NCI-H1092 (cell line): Measurements from ENCODE around the gene TBC1D22A.

Experiments used
- DNase-seq: peaks from one replicate; lab custom pipeline; 2025; lab: John Stamatoyannopoulos, UW

The TBC1D22A gene

DNA sequence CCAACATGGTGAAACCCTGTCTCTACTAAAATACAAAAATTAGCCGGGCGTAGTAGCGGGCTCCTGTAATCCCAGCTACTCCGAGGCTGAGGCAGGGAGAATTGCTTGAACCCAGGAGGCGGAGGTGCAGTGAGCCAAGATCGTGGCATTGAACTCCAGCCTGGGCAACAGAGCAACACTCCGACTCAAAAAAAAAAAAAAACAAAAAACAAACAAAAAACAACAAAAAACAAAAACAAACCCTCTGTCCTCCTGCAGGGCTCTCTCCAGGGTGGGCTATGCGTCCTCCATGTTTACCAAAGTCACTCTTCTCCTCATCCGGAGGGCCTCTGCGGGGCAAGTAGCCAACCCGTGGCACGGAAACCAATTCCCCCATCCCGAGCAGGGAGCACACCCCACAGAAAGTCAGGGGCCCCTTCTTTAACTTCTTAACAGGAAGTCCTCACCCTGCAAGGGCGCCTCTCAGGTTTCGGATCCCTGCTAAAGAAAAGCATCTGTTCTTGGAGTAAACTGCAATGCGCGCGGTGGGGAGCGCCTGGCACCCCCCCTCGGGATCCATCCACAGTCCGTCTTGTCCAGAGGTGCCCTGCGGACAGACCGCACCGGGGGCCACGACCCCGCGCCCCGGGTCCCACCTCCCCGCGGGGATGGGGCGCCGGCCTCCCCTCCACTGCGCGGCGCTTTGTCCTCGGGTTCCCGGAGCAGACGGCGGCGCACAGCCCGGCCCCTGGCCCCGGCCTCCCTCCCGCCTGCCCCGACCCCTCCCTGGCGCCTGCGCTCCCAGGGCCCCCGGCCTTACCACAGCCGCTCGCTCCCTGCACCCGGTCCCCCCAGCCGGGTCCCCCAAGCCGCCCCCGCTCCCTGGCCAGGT, 25.1 kb upstream of the TBC1D22A start:
- no peak for DNase-seq

DNA sequence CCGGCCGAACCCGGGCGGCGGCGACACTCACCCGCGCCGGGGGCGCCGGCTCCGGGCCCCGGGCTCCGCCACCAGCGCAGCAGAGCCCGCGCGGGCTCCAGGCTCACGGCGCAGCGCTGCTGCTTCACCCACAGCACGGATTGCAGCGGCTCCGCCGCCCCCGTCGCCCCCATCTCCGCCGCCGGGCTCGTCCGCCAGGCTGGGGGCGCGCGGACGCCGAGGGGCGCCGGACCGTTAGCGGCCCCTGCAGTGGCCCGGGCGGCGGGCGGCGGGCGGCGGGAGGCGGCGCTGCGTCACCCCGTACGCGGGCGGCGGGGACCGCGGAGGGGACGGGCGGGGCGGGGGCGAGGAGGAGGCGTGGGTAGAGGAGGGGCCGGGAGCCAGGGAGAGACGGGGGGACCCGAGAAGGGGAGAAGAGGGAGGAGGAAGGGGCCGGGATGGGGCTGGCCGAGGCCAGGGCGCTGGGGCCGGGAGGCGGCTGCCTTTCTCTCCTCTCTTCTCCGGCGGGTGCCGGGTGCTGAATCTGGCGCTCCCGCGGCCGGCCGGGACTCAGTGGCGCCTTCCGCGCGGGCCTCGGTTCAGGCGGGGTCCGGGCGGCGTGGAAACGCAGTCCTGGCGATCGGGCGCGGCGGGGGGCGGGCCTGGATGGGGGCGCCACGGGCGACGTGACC, 24.3 kb upstream of the TBC1D22A start, which contains the start of gene CERK:
Gene CERK (minus strand): TSS at position 277 of the 671 bp plus-strand sequence. CDS start 104 bp downstream, at position 173.
- no peak for DNase-seq

DNA sequence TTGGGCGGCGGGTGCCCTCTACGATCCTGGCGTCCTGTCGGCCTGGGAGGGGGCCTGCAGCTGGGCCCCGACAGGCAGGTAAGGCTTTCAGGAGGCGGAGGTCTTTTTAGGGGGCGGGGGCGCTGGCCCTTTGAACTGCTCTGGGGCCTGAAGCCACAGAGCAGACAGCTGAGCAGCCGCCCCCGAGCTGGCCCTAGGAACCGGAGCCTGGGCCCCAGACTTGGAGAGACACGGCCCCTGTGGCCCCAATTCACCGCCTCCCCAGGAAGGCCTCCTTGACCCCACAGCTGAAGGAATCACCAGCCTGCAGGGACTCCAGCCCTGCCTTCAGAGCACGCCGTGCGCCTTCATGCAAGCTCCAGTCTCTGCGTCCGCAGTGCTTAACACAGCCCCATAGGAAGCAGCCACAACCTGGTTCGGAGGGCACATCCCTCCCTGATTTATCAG, 23.8 kb upstream of the TBC1D22A start:
- no peak for DNase-seq

DNA sequence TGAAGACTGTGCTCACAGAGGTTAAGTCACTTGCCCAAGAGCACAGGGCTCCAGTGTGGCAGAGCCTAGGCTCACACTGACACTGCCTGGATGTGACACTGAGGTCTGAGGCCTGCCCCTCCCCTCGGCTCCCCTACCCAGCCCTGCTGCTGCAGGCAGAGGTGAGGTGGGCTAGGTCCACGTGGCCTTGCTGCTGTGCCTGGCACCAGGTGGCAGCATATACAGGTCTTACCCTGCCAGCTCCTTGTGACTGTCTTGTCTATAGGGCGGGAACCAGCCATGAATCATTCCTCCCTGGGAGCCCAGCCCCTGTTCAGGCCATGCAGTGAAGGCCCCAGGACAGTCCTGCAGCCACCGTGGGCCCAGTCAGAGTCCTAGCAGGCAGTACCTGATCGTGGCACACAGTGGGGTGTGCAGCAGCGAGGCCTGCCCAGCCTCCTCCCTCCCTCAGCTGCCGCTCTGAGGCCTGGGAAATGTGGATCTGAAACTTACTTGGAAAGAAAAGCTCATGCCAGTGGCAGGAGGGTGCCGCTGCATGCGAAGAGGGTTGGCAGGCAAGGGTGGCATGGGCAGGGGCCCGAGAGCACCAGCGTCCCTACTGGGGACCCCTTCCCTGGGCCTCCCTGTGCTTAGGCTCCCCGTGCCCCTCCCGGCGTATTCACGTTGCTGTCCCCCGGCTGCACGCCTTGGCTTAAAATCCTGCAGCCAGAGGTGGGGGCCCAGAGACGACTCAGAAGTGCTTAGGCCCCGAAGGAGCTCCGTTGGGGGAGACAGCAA, 23.2 kb upstream of the TBC1D22A start:
- no peak for DNase-seq

DNA sequence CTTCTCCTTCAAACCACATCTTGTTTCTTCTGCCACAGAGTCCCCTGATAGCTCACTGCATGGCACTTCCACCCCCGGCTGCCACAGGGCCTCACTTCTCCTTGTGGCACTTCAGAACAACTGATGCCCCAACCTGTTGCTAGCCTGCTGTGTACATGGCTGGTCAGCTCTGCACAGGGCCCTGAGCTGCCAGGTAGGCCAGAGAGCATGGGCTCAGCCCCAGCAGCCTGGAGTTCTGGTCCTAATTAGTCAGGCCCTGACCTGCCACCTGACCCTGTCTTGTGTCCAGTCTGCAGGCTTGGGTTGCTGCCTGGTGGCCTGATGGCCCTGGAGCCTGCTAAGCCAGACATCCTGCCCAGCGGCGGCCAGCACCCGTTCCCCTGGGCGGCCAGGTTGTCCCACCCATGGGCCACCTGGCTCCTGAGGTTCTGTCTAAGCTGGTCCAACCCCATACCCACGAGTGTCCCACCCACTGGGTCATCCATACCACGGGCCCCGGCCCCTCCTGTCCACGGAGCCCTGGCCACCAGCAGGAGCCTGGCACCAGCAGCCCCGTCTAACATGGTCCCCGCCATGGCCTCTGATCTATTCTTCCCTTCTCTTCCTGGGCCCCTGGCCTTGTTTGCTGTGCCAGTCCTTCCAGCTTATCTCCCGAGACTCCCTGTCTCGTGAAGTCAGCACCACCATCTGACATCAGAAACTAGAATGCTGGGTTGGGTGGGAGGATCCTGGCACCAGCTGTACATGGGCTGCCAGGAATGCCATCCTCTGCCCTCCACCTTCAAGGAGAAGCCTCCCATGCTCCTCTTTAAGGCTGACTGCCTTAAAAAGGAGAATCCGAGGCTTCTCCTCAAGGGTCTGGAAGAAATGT, 21.3 kb upstream of the TBC1D22A start:
- DNase-seq: no peak

DNA sequence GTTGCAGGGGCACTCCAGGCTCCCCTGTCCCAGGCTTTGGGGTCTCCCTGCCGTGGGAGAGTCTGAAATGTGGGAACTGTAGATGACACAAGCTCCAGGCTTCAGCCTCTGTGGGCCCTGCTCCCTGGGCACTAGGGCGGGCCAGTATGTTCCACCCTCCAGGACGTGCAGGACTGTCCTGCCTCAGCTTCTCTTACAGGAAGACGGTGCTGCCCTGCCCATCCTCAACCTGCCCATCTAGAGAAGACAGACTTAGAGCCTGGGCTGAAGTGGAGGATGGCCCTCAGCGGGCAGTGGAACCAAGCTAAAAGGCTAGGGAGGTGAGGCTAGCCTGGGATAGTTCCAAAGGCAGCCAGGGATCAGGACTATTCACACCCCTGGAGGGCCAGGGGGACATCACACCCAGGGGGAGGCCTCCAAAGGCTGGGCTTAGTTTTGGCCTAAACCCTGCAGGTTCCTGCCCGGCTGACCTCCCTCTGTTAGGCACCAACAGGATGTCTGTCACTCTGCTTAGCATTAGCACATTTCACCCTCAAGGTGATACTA, 20.4 kb upstream of the TBC1D22A start:
- DNase-seq: no peak

DNA sequence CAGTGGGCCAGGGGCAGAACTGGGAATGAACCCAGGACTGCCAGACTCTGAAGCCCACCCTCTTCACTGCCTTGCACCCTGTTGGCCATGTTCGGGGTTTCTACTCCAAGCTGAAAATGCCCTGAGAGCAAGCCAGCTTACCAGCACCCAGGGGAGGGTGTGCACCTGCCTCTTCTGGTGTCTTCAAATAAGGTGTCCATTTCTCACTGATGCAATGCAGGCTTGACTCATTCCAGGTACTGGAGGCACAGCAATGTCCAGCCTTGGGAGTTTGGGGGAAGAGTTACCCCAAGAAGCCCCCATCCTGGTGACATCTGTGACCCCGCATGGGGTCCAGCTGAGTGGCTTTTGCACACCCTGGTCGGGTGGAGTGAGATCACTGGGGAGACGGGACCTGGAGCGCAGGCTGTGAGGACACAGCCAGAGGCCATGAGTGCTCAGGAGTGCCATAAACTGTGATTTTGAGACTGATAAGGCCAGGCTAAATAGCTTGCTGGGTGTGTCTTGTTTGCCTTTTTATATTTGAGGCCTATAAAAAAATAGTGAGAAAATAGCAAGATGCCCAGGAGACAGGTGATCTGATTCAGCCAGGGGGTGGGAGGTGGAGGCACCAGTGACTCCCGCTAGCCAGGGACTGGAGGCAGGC, 19.8 kb upstream of the TBC1D22A start:
- DNase-seq: no peak

DNA sequence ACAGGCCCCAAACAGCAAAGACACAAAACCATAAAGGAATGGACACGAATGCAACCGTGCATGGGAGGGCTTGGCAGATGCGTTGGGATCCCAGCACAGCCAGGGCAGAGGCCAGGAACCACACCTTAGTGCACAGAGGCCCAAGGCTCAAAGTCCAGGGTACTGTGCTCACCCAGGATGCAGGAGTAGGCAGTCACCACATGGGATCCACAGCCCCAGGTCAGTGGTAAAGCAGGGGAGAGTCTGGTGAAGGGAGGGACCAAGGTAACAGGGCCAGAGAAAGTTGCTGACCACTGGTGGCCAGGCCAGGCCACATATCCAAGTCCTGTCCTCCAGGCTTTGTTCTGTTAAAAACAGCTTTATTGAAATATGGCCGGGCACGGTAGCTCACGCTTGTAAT, 17.9 kb upstream of the TBC1D22A start:
- DNase-seq: no peak

DNA sequence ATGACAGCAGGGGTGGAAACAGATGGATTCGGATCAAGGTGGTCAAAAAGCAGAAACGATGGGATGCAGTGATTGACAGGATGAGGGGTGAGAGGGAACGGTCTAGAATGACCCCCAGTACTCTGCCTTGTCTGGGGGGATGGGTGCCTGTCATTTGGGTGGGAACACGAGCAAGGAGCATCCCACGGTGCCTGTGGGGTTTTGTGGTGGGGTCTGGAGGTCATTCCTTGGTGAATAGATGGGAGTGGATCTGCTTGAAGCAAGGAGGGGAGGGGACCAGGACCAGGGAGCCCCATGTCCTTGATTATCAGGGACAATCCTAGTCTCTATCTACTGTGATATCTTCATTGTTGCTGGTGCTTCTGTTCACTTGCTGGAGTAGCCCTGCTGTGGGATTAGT, 16.3 kb upstream of the TBC1D22A start:
- DNase-seq: no peak

DNA sequence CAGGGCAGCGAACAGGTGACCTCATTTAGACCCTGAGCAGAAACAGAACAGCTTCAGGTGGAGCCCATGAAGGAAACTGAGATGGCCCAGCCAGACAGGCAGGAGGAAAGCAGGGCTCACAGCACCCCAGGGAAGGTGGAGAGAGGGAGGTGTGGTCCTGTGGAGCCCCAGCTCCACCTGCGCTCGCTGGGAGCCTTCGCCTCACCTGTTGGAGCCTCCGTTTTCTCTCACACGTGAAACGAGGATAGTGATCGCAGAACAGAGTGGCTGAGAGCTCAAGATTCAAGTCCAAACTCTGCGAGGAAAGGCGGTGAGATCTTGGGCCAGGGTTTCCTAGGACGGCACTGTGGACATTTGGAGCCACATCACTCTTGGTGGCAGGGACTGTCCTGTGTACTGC, 15.8 kb upstream of the TBC1D22A start:
- DNase-seq: no peak

DNA sequence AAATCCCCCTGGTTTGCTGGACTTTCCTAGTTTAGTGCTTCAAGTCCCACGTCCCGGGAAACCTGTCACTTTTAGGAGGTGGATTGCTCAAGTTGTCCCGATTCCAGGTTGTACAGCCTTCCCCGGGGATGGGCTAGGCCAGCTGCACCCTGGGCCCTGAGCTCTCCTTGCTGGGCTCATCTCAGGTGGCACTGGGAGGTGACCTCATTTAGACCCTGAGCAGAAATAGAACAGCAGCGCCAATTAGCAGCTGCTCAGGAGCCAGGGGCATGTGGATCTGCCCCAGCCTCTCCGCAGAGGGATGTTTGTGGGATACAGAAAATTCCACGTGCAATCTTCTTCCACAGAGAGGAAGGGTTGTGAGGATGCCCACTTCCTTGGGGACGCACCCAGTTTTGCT, 14.8 kb upstream of the TBC1D22A start:
- no peak for DNase-seq

DNA sequence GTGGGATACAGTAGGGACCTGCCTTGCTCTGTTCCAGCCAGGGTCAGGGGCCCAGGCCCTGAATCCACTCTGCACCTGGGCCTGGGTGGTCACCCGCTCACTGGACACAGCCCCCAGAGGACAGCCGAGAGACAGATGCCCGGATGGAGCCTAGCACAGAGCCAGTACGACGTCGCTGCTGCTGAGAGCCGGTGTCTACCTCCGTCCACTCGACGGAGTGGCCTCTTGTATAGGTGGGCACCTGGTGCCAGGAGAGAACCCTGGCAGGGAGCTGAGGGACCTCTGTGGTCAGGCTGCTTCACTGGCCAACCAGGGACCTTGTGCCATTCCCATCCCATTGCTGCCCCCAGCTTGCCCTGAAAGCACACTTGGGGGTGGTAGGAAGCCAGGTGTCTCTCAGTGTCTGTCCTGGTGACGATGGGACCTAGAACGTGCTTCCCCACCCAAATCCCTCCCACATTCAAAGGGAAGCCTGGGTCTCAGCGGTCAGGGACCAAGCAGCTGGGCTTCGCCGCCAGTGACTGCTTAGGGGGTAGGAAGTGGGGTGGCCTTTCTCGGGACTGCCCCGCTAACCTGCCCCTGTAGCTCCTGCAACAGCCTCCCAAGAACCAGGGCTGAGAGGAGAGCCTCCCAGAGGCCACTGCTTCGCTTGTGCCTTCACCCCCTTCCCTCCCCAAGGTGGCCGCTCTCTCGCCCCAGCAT, 14.1 kb upstream of the TBC1D22A start:
- no peak for DNase-seq

DNA sequence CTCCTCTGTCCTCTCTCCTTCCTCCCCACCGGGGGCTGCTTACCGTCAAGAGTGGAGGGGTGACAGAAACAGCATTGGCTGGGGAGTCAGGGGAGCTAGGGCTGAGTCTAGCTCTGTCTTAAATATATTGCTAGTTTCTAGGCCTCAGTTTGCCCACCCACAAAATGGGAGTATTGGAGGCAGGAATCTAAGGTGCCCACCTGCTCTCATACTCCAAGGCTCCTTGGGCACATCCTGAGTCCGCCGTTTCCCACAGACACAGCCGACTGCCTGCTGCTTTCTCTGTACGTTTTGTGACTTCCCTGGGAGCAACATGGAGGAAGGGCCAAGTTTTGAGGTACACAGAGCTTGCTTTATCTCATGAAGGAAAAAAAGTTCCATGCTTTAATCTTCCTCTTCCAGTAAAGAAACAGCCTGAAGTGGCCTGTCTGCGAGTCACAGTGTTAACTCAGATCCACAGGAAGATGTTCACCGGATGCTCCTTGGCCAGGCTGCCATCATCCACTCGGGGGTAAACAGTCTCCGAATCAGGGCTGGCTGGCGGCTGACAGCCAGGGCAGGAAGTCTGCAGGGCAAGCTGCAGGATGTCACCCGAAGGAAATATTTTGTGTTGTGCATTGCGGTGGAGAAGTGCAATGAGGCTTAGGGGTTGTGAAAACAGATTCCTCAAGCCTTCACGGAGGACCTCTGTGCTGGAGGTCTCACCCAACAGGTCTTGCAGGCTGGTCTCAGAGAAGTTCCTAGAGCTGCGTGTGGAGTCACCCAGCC, 13.4 kb upstream of the TBC1D22A start:
- no peak for DNase-seq

DNA sequence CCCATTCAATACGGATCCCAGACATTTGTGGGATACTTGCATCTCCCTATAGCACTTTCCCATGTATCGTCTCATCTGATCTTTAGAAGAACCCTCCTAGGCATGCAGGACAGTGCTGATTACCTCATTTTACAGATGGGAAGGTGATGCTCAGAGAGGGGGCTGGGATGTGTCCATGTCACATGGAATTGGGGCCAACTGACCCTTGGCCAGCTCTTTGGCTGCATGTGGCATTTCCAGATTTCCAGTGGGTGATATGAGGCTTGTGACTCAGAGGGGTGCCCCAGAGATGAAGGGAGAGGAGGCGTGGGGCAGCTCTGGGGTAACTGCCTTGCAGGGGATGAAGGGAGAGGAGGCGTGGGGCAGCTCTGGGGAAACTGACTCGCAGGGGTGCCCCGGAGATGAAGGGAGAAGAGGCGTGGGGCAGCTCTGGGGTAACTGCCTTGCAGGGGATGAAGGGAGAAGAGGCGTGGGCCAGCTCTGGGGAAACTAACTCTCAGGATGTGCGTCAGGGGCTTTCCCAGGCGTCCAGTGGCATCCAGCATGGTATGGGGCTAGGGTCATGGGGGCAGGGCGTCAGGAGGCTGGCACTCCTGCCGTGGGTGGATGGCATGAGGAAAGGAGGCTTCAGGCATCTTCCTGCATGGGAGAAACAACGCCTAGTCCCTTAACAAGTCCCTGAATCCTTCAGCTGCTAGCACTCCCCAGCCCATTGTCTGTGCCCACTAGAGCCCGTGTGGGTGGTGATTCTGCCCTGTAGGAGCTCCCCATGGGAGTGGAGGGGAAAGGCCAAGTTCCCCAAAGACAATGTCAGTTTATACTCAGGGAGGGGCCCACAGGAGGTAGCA, 12.5 kb upstream of the TBC1D22A start:
- DNase-seq: no peak

DNA sequence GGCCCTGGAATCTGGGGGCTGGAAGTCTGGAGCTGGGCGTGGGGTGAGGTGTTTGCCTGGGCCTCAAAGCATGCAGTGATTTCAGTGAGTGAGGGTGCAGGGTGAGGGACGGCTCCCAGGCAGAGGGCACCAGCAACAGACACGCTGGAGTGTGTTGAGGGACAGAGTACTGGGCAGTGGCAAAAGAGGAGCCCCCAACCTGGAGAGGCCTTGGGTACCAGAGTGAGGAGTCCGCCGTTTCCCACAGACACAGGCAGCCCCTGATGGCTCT, 12.0 kb upstream of the TBC1D22A start:
- no peak for DNase-seq

DNA sequence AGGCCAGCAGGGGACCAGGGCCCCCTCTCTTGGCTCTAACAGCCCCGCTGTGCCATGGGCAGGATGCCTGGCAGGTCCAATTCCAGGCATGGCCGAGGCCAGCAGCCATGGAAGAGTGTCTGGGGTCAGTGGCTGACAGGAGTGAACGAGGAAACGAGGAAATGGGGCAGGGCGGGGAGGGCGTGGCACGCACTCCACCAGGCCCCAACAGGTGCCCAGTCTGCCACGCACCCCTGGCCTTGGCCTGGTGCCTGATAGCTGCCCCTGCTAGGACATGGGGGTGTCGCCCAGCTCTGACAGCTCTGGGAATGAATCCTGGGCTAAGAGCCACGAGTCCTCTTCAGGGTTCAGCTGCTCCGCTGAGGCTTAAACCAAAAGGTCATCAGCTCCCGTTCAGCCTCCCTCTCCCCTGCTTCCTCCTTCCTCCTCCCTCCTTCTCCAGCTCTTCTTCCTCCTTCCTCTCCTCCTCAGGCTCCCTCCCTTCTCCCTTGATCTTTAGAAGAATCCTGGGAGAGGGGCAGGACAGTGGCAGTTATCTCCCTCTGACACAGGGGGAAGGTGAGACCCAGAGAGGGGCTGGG, 11.5 kb upstream of the TBC1D22A start:
- no peak for DNase-seq

DNA sequence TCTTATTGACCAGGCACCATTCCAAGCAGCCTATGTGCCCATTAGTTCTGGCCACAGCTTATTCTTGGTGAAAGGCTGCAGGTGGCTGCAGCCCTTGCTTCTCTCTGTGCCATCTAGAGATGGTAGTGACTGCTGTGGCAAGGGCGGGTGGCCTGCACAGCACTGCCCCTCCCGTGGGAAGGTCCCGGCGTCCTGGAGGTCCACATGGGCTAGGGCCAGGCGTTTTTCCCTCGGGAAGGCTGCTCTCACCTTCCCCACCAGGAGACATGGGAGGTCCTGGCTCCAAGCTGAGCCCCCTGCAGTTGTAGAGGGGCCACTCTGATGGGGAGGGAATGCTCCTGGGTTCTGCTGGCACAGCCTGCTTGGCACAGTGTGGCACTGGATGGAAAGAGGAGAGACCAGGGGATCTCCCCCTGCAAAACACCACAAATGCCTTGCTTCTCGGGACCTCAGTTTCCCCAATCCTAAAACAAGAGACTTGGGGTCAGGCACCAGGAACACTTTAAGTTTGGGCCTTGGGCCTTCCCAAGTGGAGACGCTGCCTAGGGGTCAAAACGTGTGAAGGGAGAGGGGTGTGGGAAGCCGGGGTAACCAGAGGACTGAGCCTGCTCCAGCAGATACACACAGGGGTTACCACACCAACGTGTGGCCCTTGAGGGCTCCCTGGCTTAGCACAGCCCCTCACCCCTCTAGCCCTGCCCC, 10.0 kb upstream of the TBC1D22A start:
- DNase-seq: no peak

DNA sequence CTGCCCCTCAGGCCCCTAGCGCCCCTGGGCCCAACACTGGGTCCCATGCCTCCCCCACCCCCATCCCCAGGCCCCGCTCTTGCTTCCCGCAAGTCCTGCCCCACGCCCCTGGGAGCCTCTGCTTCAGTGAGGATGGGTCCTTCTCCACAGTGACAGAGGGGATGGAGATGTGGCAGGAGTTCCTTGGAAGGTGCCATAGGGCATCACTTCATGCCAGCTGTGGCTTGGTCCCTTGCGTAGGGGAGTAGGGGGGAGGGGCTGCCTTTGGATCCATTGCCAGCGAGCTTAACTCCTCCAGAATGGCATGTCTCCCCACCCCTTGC, 9.5 kb upstream of the TBC1D22A start:
- no peak for DNase-seq
